Brain pericyte (primary cell): ENCODE results near the gene TXNL1.
"Not testable (repeated sequence)": the region's sequence is repeated elsewhere in the genome, so short reads cannot be mapped to it uniquely, and the experiment has no call there.

Experiments
- DNase-seq: peaks from one replicate; pipeline ENCODE4 v3.0.0-alpha.2; 2012; ENCODE audit warnings: low read depth, low spot score

TXNL1 gene

DNA sequence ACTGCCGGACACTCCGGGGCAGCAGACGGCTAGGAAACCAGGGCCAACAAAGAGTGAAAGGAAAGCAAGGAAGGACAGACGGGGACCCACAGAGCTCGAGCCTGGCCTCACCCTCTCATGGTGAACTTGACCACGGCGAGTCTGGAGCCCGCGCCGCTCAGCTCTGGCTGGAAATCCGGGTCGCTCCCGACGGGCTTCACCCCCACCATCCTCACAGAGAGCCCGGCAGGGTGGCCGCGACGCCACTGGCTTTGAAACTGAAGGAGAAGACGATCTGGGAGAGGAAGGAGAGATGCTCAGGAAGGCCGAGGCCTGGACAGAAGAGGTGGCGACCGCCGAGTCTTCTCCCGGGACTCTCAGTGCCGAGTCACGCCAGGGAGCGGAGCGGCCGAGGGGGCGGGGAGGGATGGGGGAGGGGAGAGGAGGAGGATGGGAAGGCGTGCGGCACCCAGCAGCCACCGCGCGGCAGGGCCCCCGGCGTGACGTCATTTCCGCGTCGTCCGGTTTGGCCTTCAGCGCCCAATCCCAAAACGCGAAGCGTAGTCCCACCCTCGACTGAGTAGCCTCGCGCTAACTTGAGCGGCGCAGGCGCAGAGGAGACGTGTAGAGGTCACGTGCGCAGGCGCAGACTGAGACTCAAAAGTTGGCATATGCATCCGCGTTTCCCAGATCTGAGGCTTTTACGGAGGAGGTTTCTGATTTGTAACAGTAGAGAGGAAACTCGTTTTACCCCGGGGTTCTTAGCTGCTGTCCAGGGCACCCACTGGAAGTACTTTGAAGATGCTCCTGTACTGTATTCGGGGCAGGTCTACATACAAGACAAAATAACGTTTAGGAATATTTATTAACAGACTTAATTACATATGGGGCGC is at the start of gene TXNL1:
Gene TXNL1 (minus strand): TSS at position 361 of the 872 bp plus-strand sequence. CDS start 152 bp downstream, at position 209.
- DNase-seq = peak; percentile 94

DNA sequence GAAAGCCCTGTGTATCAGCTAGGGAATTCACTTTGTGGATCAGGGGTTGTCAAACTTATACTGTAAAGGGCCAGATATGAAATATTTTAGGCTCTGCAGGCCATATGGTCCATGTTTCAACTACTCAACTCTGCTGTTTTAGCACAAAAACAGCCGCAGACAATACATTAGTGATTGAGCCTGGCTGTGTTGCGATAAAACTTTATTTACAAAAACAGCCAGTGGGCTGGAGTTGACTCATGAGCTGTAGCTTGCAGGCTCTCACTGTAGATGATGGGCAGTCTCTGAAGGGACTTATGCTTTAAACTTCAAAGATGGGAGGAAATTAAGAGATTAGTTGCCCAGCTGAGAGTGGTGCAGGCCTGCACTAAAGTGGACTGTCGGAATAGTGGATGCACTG is 45.9 kb upstream of the TXNL1 start:
- DNase-seq = no peak

DNA sequence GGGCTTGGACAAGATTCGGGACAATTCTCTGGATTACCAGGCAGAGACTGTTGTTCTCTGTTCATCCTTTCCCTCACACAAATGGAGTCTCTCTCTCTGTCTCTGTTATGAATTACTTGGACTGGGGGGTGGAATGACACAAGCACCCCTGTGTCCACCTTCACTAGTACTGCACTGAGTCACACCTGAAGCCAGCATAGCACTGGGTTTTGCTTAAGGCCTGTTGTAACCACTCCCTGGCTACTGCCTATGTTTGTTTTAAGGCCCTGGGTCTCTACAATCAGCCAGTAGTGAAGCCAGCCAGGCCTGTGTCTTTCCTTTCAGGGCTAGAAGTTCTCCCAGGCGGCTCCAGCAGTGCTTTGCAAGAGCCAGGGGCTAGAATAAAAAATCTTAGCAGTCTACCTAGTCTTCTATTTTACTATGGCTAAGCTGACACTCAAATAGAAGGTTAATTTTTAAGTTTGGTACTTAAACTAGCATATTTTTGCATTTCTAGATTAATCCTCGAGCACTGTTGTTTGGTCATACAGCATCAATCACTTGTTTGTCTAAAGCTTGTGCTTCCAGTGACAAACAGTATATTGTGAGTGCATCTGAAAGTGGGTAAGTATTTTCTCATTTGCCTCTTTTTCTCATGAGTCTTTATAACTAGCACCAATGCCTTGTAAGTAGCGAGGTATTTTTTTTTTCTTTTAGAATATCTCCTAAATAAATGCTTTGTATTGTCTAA is 40.6 kb upstream of the TXNL1 start:
- DNase-seq = no peak

DNA sequence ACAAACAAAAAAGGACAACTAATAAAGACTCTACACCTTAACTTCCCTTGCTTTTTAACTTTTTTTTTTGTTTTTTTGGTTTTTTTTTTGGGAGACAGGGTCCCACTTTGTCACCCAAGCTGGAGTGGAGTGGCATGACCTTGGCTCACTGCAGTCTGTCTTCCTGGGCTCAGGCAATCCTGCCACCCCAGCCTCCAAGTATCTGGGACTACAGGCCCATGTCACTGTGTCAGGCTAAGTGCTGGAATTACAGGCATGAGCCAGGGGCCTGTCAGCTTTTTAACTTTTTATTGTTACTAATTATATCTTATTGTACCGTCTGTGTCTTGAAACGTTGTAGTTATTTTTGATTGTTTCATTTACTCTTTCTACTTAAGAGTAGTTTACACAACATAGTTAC is 38.2 kb upstream of the TXNL1 start:
- DNase-seq = no peak

DNA sequence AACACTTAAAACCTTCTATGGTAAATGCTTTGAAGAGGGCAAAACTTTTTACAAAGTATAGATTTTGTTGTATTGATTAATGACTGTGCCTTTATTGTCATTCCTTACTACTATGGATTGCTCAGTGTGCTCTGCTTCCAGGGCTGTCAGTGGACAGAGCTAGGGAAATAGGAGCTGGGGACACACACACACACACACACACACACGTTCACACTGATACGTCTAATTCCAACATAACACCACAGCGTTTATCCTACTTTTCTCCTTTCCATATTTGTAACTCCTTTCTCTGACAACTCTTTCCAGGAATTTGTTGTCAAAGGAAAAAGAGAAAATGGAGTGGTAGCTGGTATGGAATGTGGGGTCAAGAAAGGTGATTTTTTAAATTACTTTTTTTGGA is 34.6 kb upstream of the TXNL1 start:
- no peak for DNase-seq

DNA sequence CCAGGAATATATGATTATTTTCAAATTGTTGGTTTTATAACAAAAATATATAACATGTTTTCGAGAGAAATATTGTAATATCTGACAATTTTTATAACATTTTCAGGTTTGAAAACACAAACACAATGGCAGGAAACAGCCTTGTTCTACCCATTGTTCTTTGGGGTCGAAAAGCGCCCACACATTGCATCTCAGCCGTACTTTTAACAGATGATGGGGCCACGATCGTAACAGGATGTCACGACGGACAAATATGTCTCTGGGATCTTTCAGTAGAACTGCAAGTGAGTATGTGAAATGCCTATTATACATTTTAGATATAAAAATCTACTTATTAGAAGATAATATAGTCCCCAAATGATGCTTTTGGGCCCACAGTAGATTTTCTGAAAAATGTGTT is 34.0 kb upstream of the TXNL1 start:
- DNase-seq = no peak

DNA sequence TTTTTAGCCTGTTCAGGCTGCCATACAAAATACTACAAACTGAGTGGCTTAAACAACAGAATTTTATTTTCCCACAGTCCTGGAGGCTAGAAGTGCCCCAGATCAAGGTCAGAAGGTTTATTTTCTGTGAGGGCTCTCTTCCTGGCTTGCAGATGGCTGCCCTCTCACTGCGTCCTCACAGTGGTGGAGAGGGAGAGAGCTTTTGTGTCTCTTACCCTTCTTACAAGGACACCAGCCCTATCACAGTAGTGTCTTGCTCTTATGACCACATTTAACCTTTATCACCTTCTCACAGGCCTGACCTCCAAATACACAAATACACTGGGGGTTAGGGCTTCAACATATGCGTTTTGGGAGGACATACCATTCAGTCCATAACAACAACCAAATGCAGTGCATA is 24.5 kb upstream of the TXNL1 start:
- no peak for DNase-seq

DNA sequence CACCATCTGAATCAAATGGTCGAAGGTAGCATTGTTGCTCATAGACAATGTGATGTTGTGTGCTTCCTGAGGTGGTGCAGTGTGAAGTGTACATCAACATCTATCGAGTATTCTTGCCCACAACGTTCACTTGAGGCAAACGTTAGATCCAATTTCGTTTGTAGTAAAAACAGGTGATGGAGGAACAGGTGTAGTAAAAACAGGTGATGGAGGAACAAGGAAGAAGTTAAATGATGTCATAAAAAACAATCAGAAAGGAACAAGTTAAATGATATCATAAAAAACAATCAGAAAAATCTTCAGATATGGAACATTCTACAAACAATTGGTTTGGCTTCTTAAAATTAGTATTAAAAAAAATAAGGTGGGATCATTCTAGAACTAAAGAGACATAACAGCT is 24.1 kb upstream of the TXNL1 start:
- DNase-seq = no peak

DNA sequence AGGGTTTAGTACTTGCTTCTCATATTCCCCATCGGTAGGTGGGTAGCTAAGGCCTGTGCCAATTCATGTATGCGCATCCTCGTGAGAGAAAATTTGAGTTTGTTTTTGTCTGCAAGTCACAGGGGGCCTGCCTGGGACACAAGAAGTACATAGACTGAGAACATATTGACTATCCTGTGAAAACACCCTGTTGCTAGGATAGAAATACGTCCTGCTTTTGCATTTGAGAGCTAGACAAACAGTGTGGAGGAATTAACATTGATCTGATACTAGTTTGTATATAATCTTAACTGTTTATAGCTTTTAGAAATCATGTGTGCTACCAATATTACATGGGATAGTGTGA is 23.6 kb upstream of the TXNL1 start:
- DNase-seq = no peak

DNA sequence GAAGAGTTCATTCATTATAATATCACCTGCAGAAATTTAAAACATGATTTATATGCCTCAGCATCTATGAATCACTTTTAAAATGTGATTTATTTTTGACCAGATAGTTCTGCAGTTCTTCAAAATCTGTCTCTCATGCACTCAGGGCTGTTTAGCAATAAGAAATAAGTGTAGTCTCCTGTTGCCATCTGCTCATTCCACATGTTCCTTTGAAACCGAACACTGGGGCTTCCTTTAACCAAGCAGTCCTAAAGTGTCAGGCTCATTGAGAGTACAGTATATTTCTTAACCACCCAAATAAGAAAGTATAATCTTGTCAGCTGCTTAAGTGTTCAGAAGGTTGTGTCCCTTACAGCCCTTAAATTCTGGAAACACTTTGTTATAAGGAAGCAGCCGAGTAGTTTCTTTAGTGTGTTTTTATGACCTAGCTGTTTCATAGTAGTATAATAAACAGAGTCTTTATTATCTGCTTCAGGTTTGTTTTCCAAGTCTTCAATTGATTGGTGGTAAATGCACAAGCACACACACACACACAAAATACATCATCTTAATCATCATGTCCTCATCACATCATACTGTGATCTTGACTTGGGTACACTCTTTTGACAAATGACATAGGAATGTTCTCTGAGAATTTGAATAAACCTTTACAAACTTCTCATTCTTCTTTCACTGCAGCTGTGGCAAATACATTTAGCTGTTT is 23.1 kb upstream of the TXNL1 start:
- DNase-seq = no peak

DNA sequence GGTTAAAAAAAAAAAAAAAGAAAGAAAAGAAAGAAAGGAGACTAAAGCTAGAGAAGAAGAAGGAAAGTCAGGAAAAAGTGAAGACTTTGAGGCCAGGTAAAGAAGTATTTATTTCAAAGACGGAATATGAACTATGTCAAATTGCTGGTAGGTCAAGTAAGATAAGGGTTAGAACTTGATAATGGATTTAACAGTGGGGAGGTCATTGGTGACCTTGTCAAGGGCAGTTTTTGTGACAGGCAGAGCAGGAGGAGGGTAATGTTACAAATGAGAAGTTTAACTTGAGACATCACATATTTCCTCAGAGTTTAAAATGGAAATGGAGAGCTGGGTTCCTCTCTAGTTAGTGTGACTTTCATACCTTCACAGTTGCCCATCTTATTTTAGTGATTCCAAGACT is 22.3 kb upstream of the TXNL1 start:
- DNase-seq = no peak

DNA sequence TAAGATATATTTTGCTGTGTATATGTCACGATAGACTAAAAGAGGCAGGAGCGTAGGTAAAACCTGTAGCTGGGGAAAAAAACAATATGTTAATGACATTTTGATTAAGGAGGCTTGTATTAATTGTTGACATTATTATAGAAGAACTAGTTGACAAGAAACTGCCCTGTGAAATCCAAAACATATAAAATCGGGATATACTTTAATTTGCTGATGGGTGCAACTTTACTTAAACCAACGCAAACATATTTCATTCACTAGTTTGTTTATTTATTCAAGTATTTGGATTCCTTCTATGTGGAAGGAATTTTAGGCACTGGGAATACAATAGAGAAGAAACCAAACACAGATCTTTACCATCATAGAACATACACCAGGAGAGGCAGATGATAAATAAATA is 20.7 kb upstream of the TXNL1 start:
- no peak for DNase-seq

DNA sequence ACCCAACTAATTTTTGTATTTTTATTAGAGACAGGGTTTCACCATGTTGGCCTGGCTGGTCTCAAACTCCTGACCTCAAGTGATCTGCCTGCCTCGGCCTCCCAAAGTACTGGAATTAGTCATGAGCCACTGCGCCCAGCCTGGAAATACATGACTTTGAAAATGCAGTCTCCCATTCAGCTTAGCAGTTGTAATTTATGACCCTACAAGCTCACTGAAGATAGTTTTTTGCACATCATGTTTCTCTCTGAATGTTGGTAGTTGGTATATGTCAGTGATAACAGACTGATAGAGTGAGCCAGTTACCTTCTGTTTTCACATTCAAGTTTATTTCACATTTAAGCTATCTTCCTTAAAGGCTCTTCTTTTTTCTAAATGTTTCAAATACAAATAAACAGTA is 19.9 kb upstream of the TXNL1 start:
- no peak for DNase-seq

DNA sequence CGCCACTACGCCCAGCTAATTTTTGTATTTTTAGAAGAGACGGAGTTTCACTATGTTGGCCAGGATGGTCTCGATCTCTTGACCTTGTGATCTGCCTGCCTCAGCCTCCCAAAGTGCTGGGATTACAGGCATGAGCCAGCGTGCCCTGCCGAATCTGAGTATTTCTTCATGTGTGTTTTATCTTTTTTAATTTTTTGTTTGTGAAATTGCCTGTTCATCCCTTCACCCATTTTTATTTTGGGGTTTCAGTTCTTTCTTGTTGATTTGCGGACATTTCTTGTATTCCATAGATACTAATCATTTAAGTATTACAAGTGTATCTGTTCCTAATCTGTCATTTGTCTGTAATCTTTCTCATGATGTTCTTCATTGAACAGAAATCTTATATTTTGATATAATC is 15.9 kb upstream of the TXNL1 start:
- not testable (repeated sequence) for DNase-seq

DNA sequence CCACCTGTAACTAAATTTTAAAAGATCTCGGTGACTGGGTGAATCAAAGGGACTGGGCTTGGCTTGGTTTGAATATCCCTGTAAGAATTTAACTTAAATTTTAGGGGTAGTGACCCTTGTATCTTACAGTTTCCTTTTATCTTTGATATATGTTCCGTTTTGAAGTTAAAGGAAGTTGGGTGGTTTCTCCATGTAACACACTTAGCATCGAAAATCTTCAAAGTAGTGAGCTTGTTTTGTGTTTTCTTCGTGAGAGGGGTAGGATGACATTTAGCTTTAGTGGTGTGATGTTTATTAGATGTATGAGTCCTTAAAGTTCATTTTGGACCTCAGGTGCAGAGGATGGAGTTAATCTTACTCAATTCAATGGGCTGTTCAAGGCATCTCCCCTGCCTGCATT is 14.4 kb upstream of the TXNL1 start:
- DNase-seq = no peak

DNA sequence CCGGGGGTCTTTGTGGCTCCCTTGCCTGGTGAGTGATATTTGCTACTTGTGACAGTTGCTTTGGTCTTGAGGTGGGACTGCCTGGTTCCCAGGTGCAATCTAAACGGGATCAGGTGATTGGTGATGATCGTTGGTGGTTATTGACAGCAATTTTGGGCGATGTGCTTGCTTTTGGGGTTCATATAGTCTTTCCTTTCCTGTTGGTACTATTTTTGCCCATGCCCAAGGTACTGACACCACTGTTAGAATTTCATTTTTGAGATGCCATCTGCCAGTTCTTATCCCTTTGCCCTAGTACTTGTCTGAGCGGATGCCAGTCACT is 13.3 kb upstream of the TXNL1 start:
- no peak for DNase-seq

DNA sequence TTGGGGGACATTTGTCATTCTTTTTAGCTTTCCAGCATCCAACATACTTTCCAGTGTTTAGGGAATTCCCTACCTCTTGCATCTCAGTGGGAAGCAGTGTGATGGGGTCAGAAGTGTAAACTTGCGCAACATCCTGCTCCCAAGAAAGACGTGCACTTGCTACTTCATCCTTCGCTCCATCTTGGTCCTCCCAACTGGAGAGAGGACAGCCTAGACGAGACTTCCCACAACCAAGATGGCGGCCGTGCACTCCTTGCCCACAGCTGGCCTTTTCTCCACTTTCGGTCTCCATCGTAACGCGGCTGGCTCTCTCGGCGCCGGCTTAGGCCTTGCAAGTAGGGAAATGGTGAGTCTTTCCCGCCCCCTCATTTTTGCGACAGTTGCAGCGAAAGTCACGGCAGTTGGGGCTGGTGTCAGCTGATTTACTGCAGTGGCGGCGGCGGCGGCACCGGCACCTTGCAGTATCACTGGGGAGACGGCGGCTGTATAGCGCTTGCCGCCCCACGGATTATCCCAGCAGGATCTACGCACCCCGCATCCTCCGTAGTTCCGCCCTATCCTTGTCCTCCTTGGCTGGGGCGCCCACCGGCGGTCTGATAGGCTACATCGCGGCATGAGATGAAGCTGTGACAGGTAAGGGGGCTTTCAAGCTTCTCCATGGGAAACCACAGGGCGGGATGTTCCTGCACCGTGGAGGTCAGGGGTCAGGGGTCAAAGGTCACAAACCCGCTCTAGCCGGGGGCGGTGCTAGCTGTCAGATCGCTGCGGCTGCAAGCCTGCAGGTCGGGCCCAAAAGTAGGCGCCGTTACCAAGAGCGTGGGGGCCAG is 12.8 kb upstream of the TXNL1 start, which contains the start of gene WDR7:
Gene WDR7 (plus strand): TSS at position 416 of the 827 bp plus-strand sequence. CDS start 21,157 bp downstream, outside the sequence.
- peak; percentile 94 for DNase-seq

DNA sequence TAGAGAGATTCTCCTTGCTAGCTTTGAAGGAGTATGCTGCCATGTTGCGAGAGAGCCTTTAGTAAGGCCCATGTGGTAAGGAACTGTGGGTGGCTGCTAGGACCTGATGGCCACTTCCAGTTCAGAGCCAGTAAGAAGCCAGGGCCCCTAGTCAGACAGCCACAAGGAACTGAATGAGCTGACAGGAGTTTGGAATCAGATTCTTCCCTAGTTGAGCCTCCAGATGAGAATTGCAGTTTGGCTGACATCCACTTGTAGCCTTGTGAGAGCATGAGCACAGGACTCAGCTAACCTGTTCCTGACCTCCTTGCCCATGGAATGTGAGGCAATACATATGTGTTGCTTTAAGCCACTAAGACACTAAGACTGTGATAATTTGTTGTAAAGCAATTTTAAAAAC is 11.6 kb upstream of the TXNL1 start:
- no peak for DNase-seq

DNA sequence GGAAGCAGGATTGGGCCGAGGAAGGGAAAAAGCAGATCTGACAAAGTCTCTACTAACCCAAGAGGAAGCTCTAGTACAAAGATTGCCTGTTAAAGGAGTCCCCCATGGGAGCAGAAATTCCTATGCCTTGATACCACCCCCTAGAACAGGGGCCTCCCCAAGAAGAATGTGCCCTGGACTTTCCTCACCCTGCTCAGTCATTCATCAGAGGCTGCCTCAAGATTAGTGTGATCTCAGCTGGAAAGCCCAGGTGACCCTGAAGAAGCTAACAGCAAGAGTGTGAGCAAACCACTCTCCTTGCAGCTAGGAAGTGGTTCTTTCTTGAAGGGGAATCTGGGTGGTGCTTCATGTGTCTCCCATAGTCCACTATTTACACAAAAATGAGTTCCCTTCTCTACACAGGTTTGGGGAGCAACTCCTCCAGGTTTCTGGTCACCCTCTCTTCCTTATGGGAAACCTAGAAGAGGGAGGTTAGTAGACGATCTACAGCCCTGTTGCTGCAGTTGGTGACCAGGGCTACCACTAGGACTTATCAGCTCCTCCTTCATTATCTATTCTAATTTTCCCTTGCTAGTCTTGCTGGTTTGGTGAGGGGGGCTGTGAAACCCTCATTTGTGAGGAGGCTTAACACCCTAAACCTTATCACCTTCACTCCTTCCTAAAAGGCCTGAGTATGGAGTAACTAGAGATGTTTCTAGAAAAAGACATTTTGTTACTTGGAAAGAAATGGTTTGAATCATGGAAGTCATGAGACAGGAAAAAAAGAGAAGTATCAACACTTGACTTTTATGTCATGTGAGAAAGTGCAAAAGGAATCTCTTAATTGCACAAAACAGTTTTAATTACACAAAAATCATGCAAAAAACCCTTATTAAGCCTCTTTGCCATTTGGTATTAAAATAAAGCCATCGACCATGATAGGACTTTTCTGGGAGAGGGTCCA is 9.8 kb upstream of the TXNL1 start:
- no peak for DNase-seq

DNA sequence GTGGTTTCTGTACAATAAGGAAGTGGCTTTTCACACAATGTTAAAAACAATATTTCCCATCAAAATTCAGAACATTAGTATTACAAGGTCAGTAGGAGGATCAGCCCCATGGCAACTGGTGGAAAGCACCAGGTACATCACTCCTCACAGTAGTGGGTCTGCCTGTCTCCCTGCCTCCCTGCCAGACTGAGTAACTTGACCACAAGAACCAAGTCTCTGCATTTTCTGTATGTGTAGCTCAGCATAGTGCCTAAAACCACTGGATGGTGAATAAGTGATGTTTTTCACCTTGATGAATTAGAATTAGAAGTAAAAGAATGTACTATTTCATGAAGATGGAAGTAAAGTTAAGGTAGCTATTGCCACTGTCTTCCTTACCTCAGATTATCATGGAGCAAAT is 8.7 kb upstream of the TXNL1 start:
- DNase-seq = no peak
